Measurements from ENCODE around the gene GLYATL2. TPM values are rescaled to one million over a fixed set of nuclear protein-coding genes. Genes with fewer than 3 reads are reported as not detected.

The GLYATL2 gene
- total and polyA plus RNA-seq, 2 donors (not counting 1 experiment from before 2014, with no cell fraction given): not detected

DNA sequence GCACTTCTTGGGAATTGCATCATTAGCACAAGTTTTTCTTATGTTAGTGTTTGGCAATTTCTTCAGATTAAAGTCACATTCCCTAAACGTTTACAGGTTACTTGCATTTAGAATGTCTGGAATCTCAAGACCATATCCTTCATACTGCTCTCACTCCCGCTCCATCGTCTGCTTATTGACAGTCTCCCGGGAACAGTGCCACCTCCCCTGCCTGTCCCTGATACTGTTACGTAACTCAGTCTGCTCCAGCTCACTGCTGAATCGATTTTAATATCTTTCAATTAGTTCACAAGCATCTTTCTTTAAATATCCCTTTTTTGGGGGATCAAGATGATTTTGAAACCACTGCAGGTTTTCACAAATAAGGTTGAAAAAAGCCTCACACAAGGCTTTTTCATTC lies 48.2 kb downstream of the GLYATL2 start:
- ATAC-seq (ENCODE audit: low read depth) (no peak), DNase-seq (no peak)
- Mint-ChIP-seq H3K4me1 (peaks cover under 1% of the 10 kb centered on the region), H3K9me3 (ENCODE audit: insufficient read depth) (peaks cover 2% of the 10 kb centered on the region), H3K27ac (no peak overlapping the region), H3K27me3 (peaks cover 8% of the 10 kb centered on the region), H3K4me3 (no peak overlapping the region)
- peaks cover 0 to 6% (median 5%) of the 10 kb centered on the region in 3 donors for H3K9me3 ChIP-seq (ENCODE audit: control extremely low read depth in 1 of 3, control insufficient read depth in 2 of 3, insufficient read depth in 1 of 3, low read length in 2 of 3)
- intact Hi-C loops (cut with micrococcal nuclease): no loop called here
- no peaks in the 10 kb centered on the region for H3K36me3 ChIP-seq (replicated peaks in 1 of 2; ENCODE audit: control extremely low read depth in 1 of 2, control insufficient read depth in 1 of 2, extremely low read depth in 1 of 2, insufficient read depth in 2 of 2, low read length in 1 of 2)
- no peak for TF ChIP-seq EZH2 (IDR thresholded peaks at IDR 0.05; ENCODE audit: borderline replicate concordance, insufficient read depth, low read depth, low read length, poor library complexity, severe bottlenecking)
- H3K27ac ChIP-seq (ENCODE audit: low read length in 2 of 2): no peak overlapping the region
- ChIA-PET CTCF (no interaction called here), POLR2A (no interaction called here)
- H3K4me1 ChIP-seq (ENCODE audit: control insufficient read depth in 2 of 2, insufficient read depth in 2 of 2, low read length in 2 of 2): no peaks in the 10 kb centered on the region
- no peaks in the 10 kb centered on the region for H3K79me2 ChIP-seq (ENCODE audit: control insufficient read depth, insufficient read depth, low read length)
- H4K20me1 ChIP-seq (ENCODE audit: control insufficient read depth, insufficient read depth, low read length, poor library complexity, severe bottlenecking): no peaks in the 10 kb centered on the region
- peaks cover 0 to 4% (median 0%) of the 10 kb centered on the region in 4 experiments for H3K27me3 ChIP-seq (replicated peaks in 1 of 4; ENCODE audit: control extremely low read depth in 1 of 4, control insufficient read depth in 3 of 4, insufficient read depth in 4 of 4, low read length in 3 of 4)
- H3K4me2 ChIP-seq (replicated peaks; ENCODE audit: low read depth, low read length, poor library complexity, severe bottlenecking): no peak overlapping the region
- H2AFZ ChIP-seq (ENCODE audit: insufficient read depth, low read depth, low read length, poor library complexity, severe bottlenecking): no peak overlapping the region
- H3K4me3 ChIP-seq (ENCODE audit: control extremely low read depth in 1 of 5, extremely low read depth in 1 of 5, insufficient read depth in 1 of 5, low read depth in 2 of 5, low read length in 4 of 5): no peak overlapping the region
- H3K9ac ChIP-seq (ENCODE audit: low read length): no peak overlapping the region
- WGBS (ENCODE audit: insufficient coverage): 81% methylated on average over 3 of the region's 6 CpGs

DNA sequence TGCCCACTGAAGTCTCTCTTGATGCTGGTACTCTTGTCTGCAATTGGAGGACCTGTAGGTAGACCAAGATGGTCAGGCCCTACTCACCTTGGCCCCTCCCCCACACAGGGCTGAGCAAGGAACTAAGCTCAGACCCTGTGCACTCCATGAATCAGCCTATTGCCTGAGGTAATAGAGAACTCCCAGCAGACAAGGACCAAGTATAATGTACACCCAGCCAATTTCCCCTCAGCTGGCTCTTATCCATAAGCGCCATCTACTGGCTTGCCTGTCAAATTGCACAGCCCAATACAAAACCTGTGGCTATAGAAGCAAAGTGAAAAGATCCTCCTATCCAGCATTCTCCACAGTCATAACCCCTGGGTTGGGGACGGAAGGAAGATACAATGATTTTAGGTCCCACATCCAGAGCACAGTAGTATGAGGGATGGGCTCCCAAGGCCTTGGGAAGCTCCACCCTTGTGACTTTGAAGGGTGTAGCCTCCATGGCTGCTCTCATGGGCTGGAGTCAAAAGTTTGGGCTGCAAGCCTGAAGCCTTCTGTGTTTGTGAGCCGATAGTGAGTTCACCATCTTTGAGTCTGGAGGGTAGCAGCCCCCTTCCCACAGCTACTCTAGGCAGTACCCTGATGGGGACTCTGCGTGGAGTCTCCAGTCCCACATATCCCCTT lies 56.0 kb downstream of the GLYATL2 start:
- Histone ChIP-seq H3K9ac (ENCODE audit: low read length) (no peak overlapping the region), H3K27ac (ENCODE audit: low read length in 2 of 2) (no peak overlapping the region), H3K4me3 (ENCODE audit: control extremely low read depth in 1 of 5, extremely low read depth in 1 of 5, insufficient read depth in 1 of 5, low read depth in 2 of 5, low read length in 4 of 5) (no peak overlapping the region), H3K27me3 (replicated peaks in 1 of 4; ENCODE audit: control extremely low read depth in 1 of 4, control insufficient read depth in 3 of 4, insufficient read depth in 4 of 4, low read length in 3 of 4) (no peaks in the 10 kb centered on the region), H3K9me3 (ENCODE audit: control extremely low read depth in 1 of 3, control insufficient read depth in 2 of 3, insufficient read depth in 1 of 3, low read length in 2 of 3) (peaks cover 0 to 2% (median 2%) of the 10 kb centered on the region in 3 donors), H3K79me2 (ENCODE audit: control insufficient read depth, insufficient read depth, low read length) (no peaks in the 10 kb centered on the region), H3K4me2 (replicated peaks; ENCODE audit: low read depth, low read length, poor library complexity, severe bottlenecking) (no peak overlapping the region), H4K20me1 (ENCODE audit: control insufficient read depth, insufficient read depth, low read length, poor library complexity, severe bottlenecking) (no peaks in the 10 kb centered on the region), H3K4me1 (ENCODE audit: control insufficient read depth in 2 of 2, insufficient read depth in 2 of 2, low read length in 2 of 2) (no peaks in the 10 kb centered on the region), H3K36me3 (replicated peaks in 1 of 2; ENCODE audit: control extremely low read depth in 1 of 2, control insufficient read depth in 1 of 2, extremely low read depth in 1 of 2, insufficient read depth in 2 of 2, low read length in 1 of 2) (no peaks in the 10 kb centered on the region), H2AFZ (ENCODE audit: insufficient read depth, low read depth, low read length, poor library complexity, severe bottlenecking) (no peak overlapping the region)
- DNase-seq: peak; percentile 53
- intact Hi-C loops (cut with micrococcal nuclease): loop anchor here (1.0 kb wide), 1 partner anchor 134 kb away; no protein-coding TSS in a partner anchor
- H3K4me1 Mint-ChIP-seq: no peaks in the 10 kb centered on the region
- ChIA-PET CTCF (interaction anchor here (0.7 to 2.6 kb wide), 12 partner anchors 15 to 369 kb away, joined by 3 to 12 read pairs (median 4); no protein-coding TSS in a partner anchor), POLR2A (interaction anchor here (0.5 kb wide), 1 partner anchor 913 kb away, joined by 4 read pairs; no protein-coding TSS in a partner anchor)
- no peak overlapping the region for H3K4me3 Mint-ChIP-seq
- TF ChIP-seq EZH2 (IDR thresholded peaks at IDR 0.05; ENCODE audit: borderline replicate concordance, insufficient read depth, low read depth, low read length, poor library complexity, severe bottlenecking): no peak
- TF ChIP-seq, protein P1, sequence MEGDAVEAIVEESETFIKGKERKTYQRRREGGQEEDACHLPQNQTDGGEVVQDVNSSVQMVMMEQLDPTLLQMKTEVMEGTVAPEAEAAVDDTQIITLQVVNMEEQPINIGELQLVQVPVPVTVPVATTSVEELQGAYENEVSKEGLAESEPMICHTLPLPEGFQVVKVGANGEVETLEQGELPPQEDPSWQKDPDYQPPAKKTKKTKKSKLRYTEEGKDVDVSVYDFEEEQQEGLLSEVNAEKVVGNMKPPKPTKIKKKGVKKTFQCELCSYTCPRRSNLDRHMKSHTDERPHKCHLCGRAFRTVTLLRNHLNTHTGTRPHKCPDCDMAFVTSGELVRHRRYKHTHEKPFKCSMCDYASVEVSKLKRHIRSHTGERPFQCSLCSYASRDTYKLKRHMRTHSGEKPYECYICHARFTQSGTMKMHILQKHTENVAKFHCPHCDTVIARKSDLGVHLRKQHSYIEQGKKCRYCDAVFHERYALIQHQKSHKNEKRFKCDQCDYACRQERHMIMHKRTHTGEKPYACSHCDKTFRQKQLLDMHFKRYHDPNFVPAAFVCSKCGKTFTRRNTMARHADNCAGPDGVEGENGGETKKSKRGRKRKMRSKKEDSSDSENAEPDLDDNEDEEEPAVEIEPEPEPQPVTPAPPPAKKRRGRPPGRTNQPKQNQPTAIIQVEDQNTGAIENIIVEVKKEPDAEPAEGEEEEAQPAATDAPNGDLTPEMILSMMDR (IDR thresholded peaks at IDR 0.05): peak; percentile 75
- H3K9me3 Mint-ChIP-seq (ENCODE audit: insufficient read depth): no peaks in the 10 kb centered on the region
- peak; percentile 80 for ATAC-seq (ENCODE audit: low read depth)
- peaks cover 14% of the 10 kb centered on the region for H3K27me3 Mint-ChIP-seq
- H3K27ac Mint-ChIP-seq: no peak overlapping the region
- 35% methylated on average over 3 of the region's 4 CpGs for WGBS (ENCODE audit: insufficient coverage)
